ENCODE results near the gene KCNIP1.
"Not testable (repeated sequence)": the region's sequence is repeated elsewhere in the genome, so short reads cannot be mapped to it uniquely, and the experiment has no call there.

The KCNIP1 gene

GRCh38 chr5:170755679-170756456 lies 252.0 kb downstream of the KCNIP1 start:
- Mint-ChIP-seq H3K9me3 (no peaks in the 10 kb centered on the region), H3K36me3 (no peaks in the 10 kb centered on the region), H3K4me3 (no peak overlapping the region), H3K27ac (no peak overlapping the region), H3K4me1 (no peaks in the 10 kb centered on the region), H3K27me3 (peaks cover 7% of the 10 kb centered on the region)
- DNase-seq: no peak
- CTCF ChIA-PET: no interaction called here

DNA sequence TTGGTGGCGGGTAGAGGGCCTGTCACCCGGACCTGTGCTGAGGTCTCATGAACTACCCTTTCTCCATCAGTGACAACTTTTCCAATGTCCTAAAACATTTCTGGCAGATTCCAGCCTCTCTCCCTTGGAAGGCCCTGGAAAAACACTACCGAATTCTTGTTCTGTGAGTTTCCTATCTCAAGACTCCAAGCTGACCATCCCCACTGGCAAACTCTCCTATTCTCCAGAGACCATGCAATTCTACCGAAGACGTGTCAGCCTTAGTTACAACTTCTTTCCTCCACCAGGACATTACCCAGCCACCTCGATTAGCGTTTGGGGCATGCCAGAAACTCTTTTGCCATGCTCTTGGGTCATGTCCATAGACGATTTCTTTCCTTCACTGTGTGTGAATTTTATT lies 252.9 kb downstream of the KCNIP1 start:
- no peaks in the 10 kb centered on the region for H3K9me3 Mint-ChIP-seq
- peaks cover 7% of the 10 kb centered on the region for H3K27me3 Mint-ChIP-seq
- DNase-seq: no peak
- CTCF ChIA-PET: no interaction called here
- H3K4me3 Mint-ChIP-seq: no peak overlapping the region
- no peaks in the 10 kb centered on the region for H3K36me3 Mint-ChIP-seq
- H3K4me1 Mint-ChIP-seq: no peaks in the 10 kb centered on the region
- no peak overlapping the region for H3K27ac Mint-ChIP-seq

GRCh38 chr5:170757182-170757601 lies 253.4 kb downstream of the KCNIP1 start:
- CTCF ChIA-PET: no interaction called here
- Mint-ChIP-seq H3K9me3 (no peaks in the 10 kb centered on the region), H3K4me1 (no peaks in the 10 kb centered on the region), H3K36me3 (no peaks in the 10 kb centered on the region), H3K27ac (no peak overlapping the region), H3K27me3 (peaks cover 7% of the 10 kb centered on the region), H3K4me3 (no peak overlapping the region)
- DNase-seq: no peak

DNA sequence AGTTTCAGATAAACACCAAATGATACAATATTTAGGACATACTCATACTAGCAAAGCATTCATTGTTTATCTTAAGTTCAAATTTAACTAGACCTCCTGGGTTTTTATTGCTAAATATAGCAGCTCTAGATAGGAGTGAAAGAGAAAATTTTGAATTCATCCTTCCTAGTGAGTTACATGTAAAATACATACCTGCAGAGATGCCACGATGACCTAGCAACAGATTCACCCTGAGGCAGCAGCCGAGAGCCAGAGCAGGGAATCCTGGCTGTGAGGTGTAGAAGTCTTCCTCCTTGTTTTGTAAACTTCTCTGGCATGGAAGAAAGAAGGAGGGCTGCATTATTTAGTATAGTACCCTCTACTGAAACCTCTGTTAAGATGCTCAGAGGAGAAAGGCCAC lies 253.8 kb downstream of the KCNIP1 start:
- Mint-ChIP-seq H3K4me3 (no peak overlapping the region), H3K36me3 (no peaks in the 10 kb centered on the region), H3K4me1 (no peaks in the 10 kb centered on the region), H3K27me3 (peaks cover 4% of the 10 kb centered on the region), H3K27ac (no peak overlapping the region), H3K9me3 (no peaks in the 10 kb centered on the region)
- DNase-seq: no peak
- CTCF ChIA-PET: no interaction called here

DNA sequence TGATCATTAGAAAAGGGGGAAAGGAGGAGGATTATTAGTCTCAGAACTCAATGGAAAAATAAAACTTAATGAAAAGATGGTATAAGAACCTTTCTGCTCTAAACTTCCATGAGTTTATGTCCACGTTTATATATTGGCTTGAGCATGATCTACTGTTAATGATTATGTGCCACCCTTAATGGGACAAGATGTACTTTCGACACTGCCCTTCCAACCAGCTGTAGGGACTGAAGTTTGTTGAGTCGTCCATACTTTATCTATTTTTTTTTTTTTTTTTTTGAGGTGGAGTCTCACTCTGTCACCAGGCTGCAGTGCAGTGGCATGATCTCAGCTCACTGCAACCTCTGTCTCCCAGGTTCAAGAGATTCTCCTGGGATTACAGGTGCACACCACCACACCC lies 254.7 kb downstream of the KCNIP1 start:
- no peaks in the 10 kb centered on the region for H3K9me3 Mint-ChIP-seq
- H3K27me3 Mint-ChIP-seq: peaks cover 3% of the 10 kb centered on the region
- no peak overlapping the region for H3K27ac Mint-ChIP-seq
- no peaks in the 10 kb centered on the region for H3K4me1 Mint-ChIP-seq
- H3K36me3 Mint-ChIP-seq: no peaks in the 10 kb centered on the region
- no peak for DNase-seq
- CTCF ChIA-PET: no interaction called here
- H3K4me3 Mint-ChIP-seq: no peak overlapping the region

DNA sequence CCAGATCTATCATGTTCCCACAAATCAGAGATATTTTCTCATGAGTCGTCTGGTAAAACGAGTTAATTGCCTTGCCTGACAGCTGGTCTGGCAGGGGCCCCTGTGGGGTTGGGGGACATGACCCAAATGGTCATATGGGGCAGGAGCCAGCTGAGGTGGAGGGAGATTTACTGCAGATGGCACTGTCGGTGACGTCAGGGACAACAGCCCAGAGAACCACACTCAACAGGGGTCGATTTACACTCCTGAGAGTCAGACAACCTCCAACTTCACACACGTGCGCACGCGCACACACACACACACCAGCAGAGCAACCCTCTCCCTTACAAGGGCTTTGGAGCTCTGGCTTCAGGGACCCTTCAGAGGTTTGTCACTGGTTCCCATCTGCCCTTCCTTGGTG lies 256.3 kb downstream of the KCNIP1 start:
- H3K36me3 Mint-ChIP-seq: no peaks in the 10 kb centered on the region
- H3K4me3 Mint-ChIP-seq: no peak overlapping the region
- H3K9me3 Mint-ChIP-seq: no peaks in the 10 kb centered on the region
- CTCF ChIA-PET: no interaction called here
- DNase-seq: no peak
- no peaks in the 10 kb centered on the region for H3K4me1 Mint-ChIP-seq
- no peak overlapping the region for H3K27ac Mint-ChIP-seq
- peaks cover 3% of the 10 kb centered on the region for H3K27me3 Mint-ChIP-seq

DNA sequence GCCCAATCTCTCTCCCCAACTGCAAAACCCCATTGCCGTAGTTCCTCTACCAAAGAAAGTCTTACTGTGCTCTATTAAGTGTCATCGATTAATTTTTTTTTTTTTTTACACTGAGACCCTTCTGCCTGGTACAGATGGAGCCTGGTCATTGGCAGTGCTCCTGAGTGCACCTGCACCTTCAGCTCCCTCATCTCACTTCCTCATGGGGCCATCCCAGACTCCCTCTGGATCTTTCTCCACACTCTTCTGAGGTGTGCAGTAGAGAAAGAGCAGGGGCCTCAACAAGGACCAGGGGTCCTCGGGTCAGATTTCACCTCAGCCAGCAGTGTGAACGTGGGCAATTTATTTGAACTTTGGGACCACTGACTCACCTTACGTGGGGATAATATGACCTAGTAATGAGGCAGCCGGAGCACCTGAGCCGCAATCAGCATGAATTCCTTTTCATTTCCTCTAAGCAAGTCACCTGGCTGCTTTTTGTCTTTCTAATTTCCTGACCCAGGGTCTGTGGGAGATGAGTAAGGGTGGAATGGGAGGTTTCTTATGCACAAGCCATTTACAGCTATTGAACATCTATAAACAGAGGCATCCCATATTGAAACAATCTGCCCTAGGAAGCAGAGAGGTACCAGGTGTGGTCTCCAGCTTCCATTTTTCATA lies 257.4 kb downstream of the KCNIP1 start:
- CTCF ChIA-PET: no interaction called here
- Mint-ChIP-seq H3K36me3 (no peaks in the 10 kb centered on the region), H3K4me3 (no peak overlapping the region), H3K4me1 (no peaks in the 10 kb centered on the region), H3K27ac (no peak overlapping the region), H3K9me3 (no peaks in the 10 kb centered on the region), H3K27me3 (peaks cover 3% of the 10 kb centered on the region)
- DNase-seq: no peak

GRCh38 chr5:170761708-170762066 lies 257.9 kb downstream of the KCNIP1 start:
- Mint-ChIP-seq H3K9me3 (no peaks in the 10 kb centered on the region), H3K27ac (no peak overlapping the region), H3K4me3 (no peak overlapping the region), H3K4me1 (no peaks in the 10 kb centered on the region), H3K27me3 (peaks cover 3% of the 10 kb centered on the region), H3K36me3 (no peaks in the 10 kb centered on the region)
- CTCF ChIA-PET: no interaction called here
- DNase-seq: no peak

GRCh38 chr5:170762298-170762697 lies 258.5 kb downstream of the KCNIP1 start:
- CTCF ChIA-PET, H3K4me1 Mint-ChIP-seq, H3K27ac Mint-ChIP-seq, H3K9me3 Mint-ChIP-seq, DNase-seq, H3K27me3 Mint-ChIP-seq, H3K4me3 Mint-ChIP-seq, H3K36me3 Mint-ChIP-seq: not testable (repeated sequence)

DNA sequence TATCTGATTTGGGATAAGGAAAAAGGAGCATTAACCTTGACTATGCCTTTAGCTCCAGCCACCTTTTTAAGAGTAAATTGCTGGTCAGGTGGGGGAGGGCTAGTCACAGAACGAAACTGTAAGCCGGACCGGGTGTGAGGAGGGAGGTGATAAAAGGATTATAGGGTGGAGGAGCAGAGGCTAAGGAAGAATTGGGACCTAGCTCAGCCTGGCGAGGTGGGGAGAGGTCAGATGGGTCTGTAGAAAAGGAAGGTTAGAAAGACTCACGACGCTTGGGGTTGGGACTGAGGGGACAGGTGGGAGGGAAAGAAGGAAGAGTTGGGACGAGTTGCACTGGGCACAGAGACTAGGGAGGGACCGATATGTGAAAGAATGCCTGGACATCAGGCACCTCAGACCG lies 262.0 kb downstream of the KCNIP1 start:
- DNase-seq, H3K36me3 Mint-ChIP-seq, H3K4me1 Mint-ChIP-seq, H3K9me3 Mint-ChIP-seq, H3K27me3 Mint-ChIP-seq, H3K4me3 Mint-ChIP-seq, CTCF ChIA-PET, H3K27ac Mint-ChIP-seq: not testable (repeated sequence)

DNA sequence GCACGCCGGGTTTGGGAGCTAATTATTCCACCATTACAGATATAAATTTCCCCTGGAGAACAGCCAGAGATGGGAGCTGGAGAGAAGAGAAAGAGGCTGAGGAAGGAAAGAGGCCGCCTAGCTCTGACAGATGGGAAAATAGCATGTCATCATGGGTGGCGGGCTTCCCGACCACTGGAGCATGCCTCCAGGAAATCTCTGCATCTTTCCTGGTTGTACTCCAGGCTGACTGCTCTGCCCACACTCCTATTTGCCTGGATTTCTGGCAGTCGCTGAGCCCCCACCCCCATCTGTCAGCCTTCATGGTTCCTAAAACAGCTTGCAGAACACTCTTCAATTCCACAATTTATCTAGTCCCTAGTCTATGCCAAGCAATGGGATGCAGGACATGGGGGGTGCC lies 265.4 kb downstream of the KCNIP1 start:
- H3K36me3 Mint-ChIP-seq: no peaks in the 10 kb centered on the region
- no peak overlapping the region for H3K27ac Mint-ChIP-seq
- CTCF ChIA-PET: no interaction called here
- H3K4me3 Mint-ChIP-seq: no peak overlapping the region
- no peaks in the 10 kb centered on the region for H3K4me1 Mint-ChIP-seq
- DNase-seq: no peak
- no peaks in the 10 kb centered on the region for H3K27me3 Mint-ChIP-seq
- H3K9me3 Mint-ChIP-seq: no peaks in the 10 kb centered on the region

DNA sequence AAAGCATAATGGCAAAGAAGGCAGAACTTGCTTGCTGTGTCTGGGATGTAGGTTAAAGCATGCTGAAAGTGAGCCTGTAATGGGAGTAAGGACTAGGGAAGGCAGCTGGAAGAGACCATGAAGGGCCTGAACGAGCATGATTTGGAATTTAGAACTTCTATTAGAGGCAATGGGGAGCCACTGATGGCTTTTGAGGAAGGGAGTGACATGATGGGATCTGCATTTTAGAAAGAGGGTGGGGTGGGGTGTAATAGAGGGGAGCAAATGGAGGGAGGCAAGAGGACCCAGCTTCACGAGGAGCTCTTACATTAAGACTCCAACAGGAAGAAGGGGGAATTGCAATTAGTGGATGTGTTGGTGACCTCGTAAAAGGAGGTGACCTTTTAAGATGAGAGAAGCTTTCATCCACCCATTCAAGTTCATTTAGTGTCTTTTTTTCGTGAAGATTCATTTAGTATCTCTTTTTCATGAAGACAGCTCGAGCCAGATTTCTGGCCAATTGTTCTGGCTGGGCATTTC lies 266.1 kb downstream of the KCNIP1 start:
- Mint-ChIP-seq H3K4me1 (no peaks in the 10 kb centered on the region), H3K36me3 (no peaks in the 10 kb centered on the region), H3K27me3 (peaks cover 3% of the 10 kb centered on the region), H3K4me3 (no peak overlapping the region), H3K27ac (no peak overlapping the region), H3K9me3 (no peaks in the 10 kb centered on the region)
- CTCF ChIA-PET: no interaction called here
- no peak for DNase-seq

DNA sequence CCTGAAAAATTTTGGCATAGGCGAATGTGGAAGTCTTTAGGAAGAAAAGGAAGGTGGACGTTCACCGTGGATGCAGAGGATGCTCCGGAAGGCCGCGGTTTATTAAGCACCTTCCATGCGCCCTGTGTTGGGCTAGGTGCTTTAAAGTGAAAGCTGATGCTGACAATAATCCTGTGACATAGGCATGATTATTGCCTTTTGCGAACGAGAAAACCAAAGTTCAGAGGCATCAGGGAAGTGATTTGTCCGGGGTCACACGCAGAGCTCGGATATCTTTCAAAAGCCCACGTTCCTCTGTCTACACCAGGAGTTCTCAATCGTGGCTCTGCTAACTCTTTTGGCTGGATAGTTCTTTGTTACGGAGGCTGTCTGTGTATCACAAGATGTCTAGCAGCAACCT lies 267.7 kb downstream of the KCNIP1 start:
- DNase-seq: no peak
- Mint-ChIP-seq H3K4me1 (no peaks in the 10 kb centered on the region), H3K4me3 (no peak overlapping the region), H3K36me3 (no peaks in the 10 kb centered on the region), H3K27me3 (peaks cover 3% of the 10 kb centered on the region), H3K27ac (no peak overlapping the region), H3K9me3 (no peaks in the 10 kb centered on the region)
- CTCF ChIA-PET: no interaction called here

GRCh38 chr5:170773024-170773985 lies 269.5 kb downstream of the KCNIP1 start:
- no peaks in the 10 kb centered on the region for H3K36me3 Mint-ChIP-seq
- no peak overlapping the region for H3K4me3 Mint-ChIP-seq
- no peaks in the 10 kb centered on the region for H3K9me3 Mint-ChIP-seq
- H3K27me3 Mint-ChIP-seq: peaks cover 3% of the 10 kb centered on the region
- H3K27ac Mint-ChIP-seq: no peak overlapping the region
- H3K4me1 Mint-ChIP-seq: no peaks in the 10 kb centered on the region
- CTCF ChIA-PET: no interaction called here
- DNase-seq: no peak

All from activated naive CD4-positive, alpha-beta T cell treated with anti-CD3 and anti-CD28 coated beads, Interleukin-2, amount 10 ng/mL, durations not matched to agents 7 days and 5 days (primary cell).